ENCODE results near the gene SLC32A1. TPM values are rescaled to one million over a fixed set of nuclear protein-coding genes. Genes with fewer than 3 reads are reported as not detected.

Gene SLC32A1
- total and polyA plus RNA-seq, 2 of the 13 experiments (the other 11 are each of a cell fraction or from before 2014, with no cell fraction given) = not detected

GRCh38 chr20:38726804-38727606 is 2.7 kb downstream of the SLC32A1 start (continued):
- no peak for TF ChIP-seq ZNF180 (CRISPR knock-in tag; IDR thresholded peaks at IDR 0.05; ENCODE audit: borderline replicate concordance, low read depth)
- no peak for TF ChIP-seq TAF1 (CRISPR knock-in tag; IDR thresholded peaks at IDR 0.05)
- no peak for TF ChIP-seq EP300 (IDR thresholded peaks at IDR 0.05; ENCODE audit: low read depth in 2 of 2, low read length in 2 of 2)
- TF ChIP-seq EP300 (CRISPR knock-in tag; IDR thresholded peaks at IDR 0.05; ENCODE audit: borderline replicate concordance) = no peak
- no peak for TF ChIP-seq ZNF101 (CRISPR knock-in tag; IDR thresholded peaks at IDR 0.05; ENCODE audit: borderline replicate concordance, low read depth)
- TF ChIP-seq SALL1 (CRISPR knock-in tag; IDR thresholded peaks at IDR 0.05) = no peak
- no peak for TF ChIP-seq ZNF777 (CRISPR knock-in tag; IDR thresholded peaks at IDR 0.05)
- TF ChIP-seq ZNF24 (IDR thresholded peaks at IDR 0.05) = no peak
- TF ChIP-seq SMARCE1 (IDR thresholded peaks at IDR 0.05; ENCODE audit: borderline replicate concordance) = no peak
- TF ChIP-seq, protein P1, sequence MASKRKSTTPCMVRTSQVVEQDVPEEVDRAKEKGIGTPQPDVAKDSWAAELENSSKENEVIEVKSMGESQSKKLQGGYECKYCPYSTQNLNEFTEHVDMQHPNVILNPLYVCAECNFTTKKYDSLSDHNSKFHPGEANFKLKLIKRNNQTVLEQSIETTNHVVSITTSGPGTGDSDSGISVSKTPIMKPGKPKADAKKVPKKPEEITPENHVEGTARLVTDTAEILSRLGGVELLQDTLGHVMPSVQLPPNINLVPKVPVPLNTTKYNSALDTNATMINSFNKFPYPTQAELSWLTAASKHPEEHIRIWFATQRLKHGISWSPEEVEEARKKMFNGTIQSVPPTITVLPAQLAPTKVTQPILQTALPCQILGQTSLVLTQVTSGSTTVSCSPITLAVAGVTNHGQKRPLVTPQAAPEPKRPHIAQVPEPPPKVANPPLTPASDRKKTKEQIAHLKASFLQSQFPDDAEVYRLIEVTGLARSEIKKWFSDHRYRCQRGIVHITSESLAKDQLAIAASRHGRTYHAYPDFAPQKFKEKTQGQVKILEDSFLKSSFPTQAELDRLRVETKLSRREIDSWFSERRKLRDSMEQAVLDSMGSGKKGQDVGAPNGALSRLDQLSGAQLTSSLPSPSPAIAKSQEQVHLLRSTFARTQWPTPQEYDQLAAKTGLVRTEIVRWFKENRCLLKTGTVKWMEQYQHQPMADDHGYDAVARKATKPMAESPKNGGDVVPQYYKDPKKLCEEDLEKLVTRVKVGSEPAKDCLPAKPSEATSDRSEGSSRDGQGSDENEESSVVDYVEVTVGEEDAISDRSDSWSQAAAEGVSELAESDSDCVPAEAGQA (IDR thresholded peaks at IDR 0.05; ENCODE audit: low read depth) = no peak
- TF ChIP-seq, protein P1 (CRISPR knock-in tag; IDR thresholded peaks at IDR 0.05; ENCODE audit: borderline replicate concordance) = no peak
- TF ChIP-seq, protein P2, sequence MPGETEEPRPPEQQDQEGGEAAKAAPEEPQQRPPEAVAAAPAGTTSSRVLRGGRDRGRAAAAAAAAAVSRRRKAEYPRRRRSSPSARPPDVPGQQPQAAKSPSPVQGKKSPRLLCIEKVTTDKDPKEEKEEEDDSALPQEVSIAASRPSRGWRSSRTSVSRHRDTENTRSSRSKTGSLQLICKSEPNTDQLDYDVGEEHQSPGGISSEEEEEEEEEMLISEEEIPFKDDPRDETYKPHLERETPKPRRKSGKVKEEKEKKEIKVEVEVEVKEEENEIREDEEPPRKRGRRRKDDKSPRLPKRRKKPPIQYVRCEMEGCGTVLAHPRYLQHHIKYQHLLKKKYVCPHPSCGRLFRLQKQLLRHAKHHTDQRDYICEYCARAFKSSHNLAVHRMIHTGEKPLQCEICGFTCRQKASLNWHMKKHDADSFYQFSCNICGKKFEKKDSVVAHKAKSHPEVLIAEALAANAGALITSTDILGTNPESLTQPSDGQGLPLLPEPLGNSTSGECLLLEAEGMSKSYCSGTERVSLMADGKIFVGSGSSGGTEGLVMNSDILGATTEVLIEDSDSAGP (CRISPR knock-in tag; IDR thresholded peaks at IDR 0.05; ENCODE audit: borderline replicate concordance) = peak; percentile 40; the same call in 1 of the 2 replicates
- TF ChIP-seq KDM5A (IDR thresholded peaks at IDR 0.05; ENCODE audit: borderline replicate concordance, low read length) = no peak
- TF ChIP-seq ELF3 (CRISPR knock-in tag; IDR thresholded peaks at IDR 0.05) = no peak
- no peak for TF ChIP-seq REST (IDR thresholded peaks at IDR 0.05; ENCODE audit: borderline replicate concordance in 1 of 2, low read depth in 1 of 2, low read length in 2 of 2)
- no peak for TF ChIP-seq CREBL2 (CRISPR knock-in tag; IDR thresholded peaks at IDR 0.05; ENCODE audit: borderline replicate concordance)
- no peak for TF ChIP-seq MAX (IDR thresholded peaks at IDR 0.05)
